ENCODE results near the gene DPCD. TPM values are rescaled to one million over a fixed set of nuclear protein-coding genes. Genes with fewer than 3 reads are reported as not detected.

DPCD gene
- total RNA-seq, 1 experiment from 2014 or later, result 12.5 TPM

- Mint-ChIP-seq H3K4me3 (ENCODE audit: low read depth, unreplicated experiment) (no peak overlapping the region), H3K9me3 (ENCODE audit: low read depth, unreplicated experiment) (no peaks in the 10 kb centered on the region), H3K27me3 (ENCODE audit: unreplicated experiment) (no peaks in the 10 kb centered on the region), H3K27ac (ENCODE audit: unreplicated experiment) (no peak overlapping the region), H3K4me1 (ENCODE audit: low read depth, unreplicated experiment) (no peaks in the 10 kb centered on the region), H3K36me3 (ENCODE audit: insufficient read depth, unreplicated experiment) (no peaks in the 10 kb centered on the region)
- no peak for TF ChIP-seq CTCF (IDR thresholded peaks at IDR 0.05; ENCODE audit: unreplicated experiment)
- BruUV-seq (replicated peaks), result no TSS peak
- CTCF ChIA-PET, result no interaction called here
- DNase-seq, result no peak
- intact Hi-C loops (cut with micrococcal nuclease; ENCODE audit: unreplicated experiment), result no loop called here
Measured at GRCh38 chr10:101624526-101625102, 36.5 kb downstream of the DPCD start.

- intact Hi-C loops (cut with micrococcal nuclease; ENCODE audit: unreplicated experiment), result no loop called here
- no peaks in the 10 kb centered on the region for H3K27me3 Mint-ChIP-seq (ENCODE audit: unreplicated experiment)
- H3K4me3 Mint-ChIP-seq (ENCODE audit: low read depth, unreplicated experiment), result no peak overlapping the region
- CTCF ChIA-PET, result no interaction called here
- no peak overlapping the region for H3K27ac Mint-ChIP-seq (ENCODE audit: unreplicated experiment)
- no peak for DNase-seq
- H3K9me3 Mint-ChIP-seq (ENCODE audit: low read depth, unreplicated experiment), result no peaks in the 10 kb centered on the region
- H3K4me1 Mint-ChIP-seq (ENCODE audit: low read depth, unreplicated experiment), result no peaks in the 10 kb centered on the region
- H3K36me3 Mint-ChIP-seq (ENCODE audit: insufficient read depth, unreplicated experiment), result no peaks in the 10 kb centered on the region
- BruUV-seq (replicated peaks), result no TSS peak
- no peak for TF ChIP-seq CTCF (IDR thresholded peaks at IDR 0.05; ENCODE audit: unreplicated experiment)
Measured at GRCh38 chr10:101625821-101626412, 37.8 kb downstream of the DPCD start.

- Mint-ChIP-seq H3K9me3 (ENCODE audit: low read depth, unreplicated experiment) (no peaks in the 10 kb centered on the region), H3K27ac (ENCODE audit: unreplicated experiment) (no peak overlapping the region), H3K4me3 (ENCODE audit: low read depth, unreplicated experiment) (no peak overlapping the region), H3K36me3 (ENCODE audit: insufficient read depth, unreplicated experiment) (no peaks in the 10 kb centered on the region), H3K4me1 (ENCODE audit: low read depth, unreplicated experiment) (no peaks in the 10 kb centered on the region), H3K27me3 (ENCODE audit: unreplicated experiment) (no peaks in the 10 kb centered on the region)
- BruUV-seq (replicated peaks), result no TSS peak
- TF ChIP-seq CTCF (IDR thresholded peaks at IDR 0.05; ENCODE audit: unreplicated experiment), result no peak
- CTCF ChIA-PET, result no interaction called here
- no peak for DNase-seq
- intact Hi-C loops (cut with micrococcal nuclease; ENCODE audit: unreplicated experiment), result no loop called here
Measured at GRCh38 chr10:101629837-101630632, 41.9 kb downstream of the DPCD start.

- intact Hi-C loops (cut with micrococcal nuclease; ENCODE audit: unreplicated experiment), result no loop called here
- TF ChIP-seq CTCF (IDR thresholded peaks at IDR 0.05; ENCODE audit: unreplicated experiment), result no peak
- no TSS peak for BruUV-seq (replicated peaks)
- Mint-ChIP-seq H3K27me3 (ENCODE audit: unreplicated experiment) (no peaks in the 10 kb centered on the region), H3K4me1 (ENCODE audit: low read depth, unreplicated experiment) (no peaks in the 10 kb centered on the region), H3K9me3 (ENCODE audit: low read depth, unreplicated experiment) (no peaks in the 10 kb centered on the region), H3K4me3 (ENCODE audit: low read depth, unreplicated experiment) (no peak overlapping the region), H3K36me3 (ENCODE audit: insufficient read depth, unreplicated experiment) (no peaks in the 10 kb centered on the region), H3K27ac (ENCODE audit: unreplicated experiment) (no peak overlapping the region)
- DNase-seq, result no peak
- CTCF ChIA-PET, result interaction anchor here (0.6 kb wide), 1 partner anchor 213 kb away, joined by 7 read pairs; the partner anchor contains the start of gene KCNIP2
Measured at GRCh38 chr10:101630633-101630920, 42.5 kb downstream of the DPCD start.

Measured in Calu3 (cell line).